HG02973 (cell line): ENCODE measurements around the gene IL23R.
A peak's percentile ranks its signal among the peaks of the same experiment; 100 is the strongest.

Source experiments
- ATAC-seq: cut with Tn5 transposase; IDR thresholded peaks from one replicate; pipeline ENCODE4 v1.9.1; 2021; ENCODE audit warnings: moderate library complexity; ENCODE audit not compliant: unreplicated experiment

IL23R gene

GRCh38 chr1:67228791-67229190 lies 62.5 kb downstream of the IL23R start:
- ATAC-seq = no peak

GRCh38 chr1:67230539-67230938 lies 64.3 kb downstream of the IL23R start:
- no peak for ATAC-seq

GRCh38 chr1:67236277-67236676 lies 70.0 kb downstream of the IL23R start:
- ATAC-seq = no peak

- no peak for ATAC-seq
These were observed 73.5 kb downstream of the IL23R start for GRCh38 chr1:67239738-67240137.

- ATAC-seq = no peak
These were observed 75.0 kb downstream of the IL23R start for GRCh38 chr1:67241200-67241746.

- no peak for ATAC-seq
These were observed 75.8 kb downstream of the IL23R start for GRCh38 chr1:67242016-67242415.

- no peak for ATAC-seq
These were observed 83.9 kb downstream of the IL23R start for GRCh38 chr1:67250051-67250653.

GRCh38 chr1:67256291-67257172 lies 90.3 kb downstream of the IL23R start:
- ATAC-seq = no peak

GRCh38 chr1:67257173-67257535 lies 90.9 kb downstream of the IL23R start:
- no peak for ATAC-seq

GRCh38 chr1:67261680-67262079 lies 95.4 kb downstream of the IL23R start:
- no peak for ATAC-seq

GRCh38 chr1:67262735-67263134 lies 96.5 kb downstream of the IL23R start:
- ATAC-seq = no peak

- ATAC-seq = no peak
These were observed 97.9 kb downstream of the IL23R start for GRCh38 chr1:67264152-67264551.

- ATAC-seq = no peak
These were observed 98.6 kb downstream of the IL23R start for GRCh38 chr1:67264899-67265298.

- no peak for ATAC-seq
These were observed 102.8 kb downstream of the IL23R start for GRCh38 chr1:67269061-67269460.

GRCh38 chr1:67270541-67270940 lies 104.3 kb downstream of the IL23R start:
- no peak for ATAC-seq

GRCh38 chr1:67273591-67273990 lies 107.3 kb downstream of the IL23R start:
- no peak for ATAC-seq

- peak; percentile 91 for ATAC-seq
These were observed 108.5 kb downstream of the IL23R start for GRCh38 chr1:67274623-67275325.

GRCh38 chr1:67280696-67281095 lies 114.4 kb downstream of the IL23R start:
- ATAC-seq = no peak

- no peak for ATAC-seq
These were observed 115.0 kb downstream of the IL23R start for GRCh38 chr1:67281244-67281643.

GRCh38 chr1:67285780-67286488 lies 119.7 kb downstream of the IL23R start:
- ATAC-seq = peak; percentile 90

GRCh38 chr1:67290236-67290635 lies 124.0 kb downstream of the IL23R start:
- ATAC-seq = no peak
